ENCODE data around the gene CSHL1.

DNA sequence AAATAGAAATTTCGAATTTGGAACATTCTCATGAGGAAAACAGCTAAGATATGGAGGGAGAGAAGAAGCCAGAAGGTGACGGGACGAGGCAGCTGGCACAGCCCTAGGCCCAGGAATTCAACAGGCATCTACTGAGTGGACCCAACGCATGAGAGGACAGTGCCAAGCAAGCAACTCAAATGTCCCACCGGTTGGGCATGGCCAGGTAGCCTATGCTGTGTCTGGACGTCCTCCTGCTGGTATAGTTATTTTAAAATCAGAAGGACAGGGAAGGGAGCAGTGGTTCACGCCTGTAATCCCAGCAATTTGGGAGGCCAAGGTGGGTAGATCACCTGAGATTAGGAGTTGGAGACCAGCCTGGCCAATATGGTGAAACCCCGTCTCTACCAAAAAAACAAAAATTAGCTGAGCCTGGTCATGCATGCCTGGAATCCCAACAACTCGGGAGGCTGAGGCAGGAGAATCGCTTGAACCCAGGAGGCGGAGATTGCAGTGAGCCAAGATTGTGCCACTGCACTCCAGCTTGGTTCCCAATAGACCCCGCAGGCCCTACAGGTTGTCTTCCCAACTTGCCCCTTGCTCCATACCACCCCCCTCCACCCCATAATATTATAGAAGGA, 5.6 kb upstream of the CSHL1 start:
- no peak for TF ChIP-seq POLR2AphosphoS5 (IDR thresholded peaks at IDR 0.05; ENCODE audit: low read depth, low read length)
- TF ChIP-seq FOXP2 (optimal IDR thresholded peaks at IDR 0.05; ENCODE audit: borderline replicate concordance, extremely low read depth, extremely low read length, insufficient read depth), result no peak
- TF ChIP-seq, protein P1, sequence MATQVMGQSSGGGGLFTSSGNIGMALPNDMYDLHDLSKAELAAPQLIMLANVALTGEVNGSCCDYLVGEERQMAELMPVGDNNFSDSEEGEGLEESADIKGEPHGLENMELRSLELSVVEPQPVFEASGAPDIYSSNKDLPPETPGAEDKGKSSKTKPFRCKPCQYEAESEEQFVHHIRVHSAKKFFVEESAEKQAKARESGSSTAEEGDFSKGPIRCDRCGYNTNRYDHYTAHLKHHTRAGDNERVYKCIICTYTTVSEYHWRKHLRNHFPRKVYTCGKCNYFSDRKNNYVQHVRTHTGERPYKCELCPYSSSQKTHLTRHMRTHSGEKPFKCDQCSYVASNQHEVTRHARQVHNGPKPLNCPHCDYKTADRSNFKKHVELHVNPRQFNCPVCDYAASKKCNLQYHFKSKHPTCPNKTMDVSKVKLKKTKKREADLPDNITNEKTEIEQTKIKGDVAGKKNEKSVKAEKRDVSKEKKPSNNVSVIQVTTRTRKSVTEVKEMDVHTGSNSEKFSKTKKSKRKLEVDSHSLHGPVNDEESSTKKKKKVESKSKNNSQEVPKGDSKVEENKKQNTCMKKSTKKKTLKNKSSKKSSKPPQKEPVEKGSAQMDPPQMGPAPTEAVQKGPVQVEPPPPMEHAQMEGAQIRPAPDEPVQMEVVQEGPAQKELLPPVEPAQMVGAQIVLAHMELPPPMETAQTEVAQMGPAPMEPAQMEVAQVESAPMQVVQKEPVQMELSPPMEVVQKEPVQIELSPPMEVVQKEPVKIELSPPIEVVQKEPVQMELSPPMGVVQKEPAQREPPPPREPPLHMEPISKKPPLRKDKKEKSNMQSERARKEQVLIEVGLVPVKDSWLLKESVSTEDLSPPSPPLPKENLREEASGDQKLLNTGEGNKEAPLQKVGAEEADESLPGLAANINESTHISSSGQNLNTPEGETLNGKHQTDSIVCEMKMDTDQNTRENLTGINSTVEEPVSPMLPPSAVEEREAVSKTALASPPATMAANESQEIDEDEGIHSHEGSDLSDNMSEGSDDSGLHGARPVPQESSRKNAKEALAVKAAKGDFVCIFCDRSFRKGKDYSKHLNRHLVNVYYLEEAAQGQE (IDR thresholded peaks at IDR 0.05; ENCODE audit: insufficient read depth in 1 of 2, low read depth in 2 of 2, low read length in 2 of 2), result no peak
- no peak for TF ChIP-seq TAF1 (IDR thresholded peaks at IDR 0.05; ENCODE audit: borderline replicate concordance, insufficient read depth, low read length)
